ENCODE measurements around the gene VMP1. TPM values are rescaled to one million over a fixed set of nuclear protein-coding genes. Genes with fewer than 3 reads are reported as not detected.

VMP1 gene
- total and polyA plus RNA-seq, 2 experiments from 2014 or later = 134 to 216 TPM

DNA sequence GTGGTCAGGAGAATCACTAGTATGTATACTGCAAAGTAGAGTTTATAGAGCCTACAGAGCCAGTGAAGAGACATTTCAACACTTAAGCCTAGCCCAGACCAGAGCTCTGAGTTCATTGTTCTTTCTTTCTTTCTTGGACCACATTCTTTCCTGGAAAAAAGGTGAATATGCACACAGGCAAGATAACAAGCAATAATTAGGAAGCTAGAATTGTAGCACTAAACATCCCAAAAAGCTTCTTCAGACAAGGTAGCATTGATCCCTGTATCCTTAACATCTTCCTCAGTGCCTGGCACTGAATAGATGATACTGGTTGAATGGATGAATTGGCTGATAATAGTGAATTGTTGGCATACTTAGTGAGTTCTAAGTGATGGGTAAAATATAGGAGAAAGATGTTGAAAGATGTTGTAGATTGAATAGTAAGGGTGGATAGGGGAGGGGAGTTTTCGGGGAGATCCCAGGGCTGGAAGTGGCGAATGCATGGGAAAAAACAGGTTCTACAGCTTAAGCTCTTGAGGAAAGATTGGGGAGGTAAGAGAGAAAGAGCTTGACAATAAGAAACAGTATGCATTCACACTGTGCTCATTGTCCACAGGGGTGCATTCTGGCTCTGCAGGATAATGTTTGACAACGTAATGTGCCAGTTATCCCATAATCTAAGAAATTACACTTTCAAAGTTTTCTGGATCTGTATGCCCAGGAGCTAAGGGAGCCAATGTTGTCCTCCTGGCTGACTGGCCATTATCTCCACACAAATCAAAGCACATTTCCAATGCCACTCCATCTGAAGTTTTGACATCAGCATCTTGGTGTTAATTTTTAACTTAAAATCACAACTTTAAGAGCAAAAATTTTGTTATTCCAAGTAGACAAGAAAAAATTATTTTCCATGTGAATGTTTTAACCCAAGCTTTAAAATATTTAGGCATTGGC, 149.7 kb downstream of the VMP1 start:
- WGBS, 2 experiments (ENCODE audit: low coverage in 1 of 2, low lambda C conversion rate in 2 of 2, missing lambda C conversion rate in 2 of 2) = 87 to 91% methylated on average over 3 of the region's 3 CpGs
- peaks cover 29% of the 10 kb centered on the region for H3K4me1 ChIP-seq (ENCODE audit: insufficient read depth)
- H3K4me3 ChIP-seq = no peak overlapping the region
- DNase-seq = no peak
- in situ Hi-C loops (cut with MboI) = no loop called here
- no peaks in the 10 kb centered on the region for H3K9me2 ChIP-seq (ENCODE audit: insufficient read depth)
- H4K20me1 ChIP-seq (ENCODE audit: insufficient read depth) = no peaks in the 10 kb centered on the region
- H3K36me3 ChIP-seq (ENCODE audit: low read depth) = no peaks in the 10 kb centered on the region
- H3K9ac ChIP-seq = no peak overlapping the region
- no peaks in the 10 kb centered on the region for H3K27me3 ChIP-seq (replicated peaks; ENCODE audit: insufficient read depth)
- no peaks in the 10 kb centered on the region for H3K9me3 ChIP-seq (ENCODE audit: low read depth)
- no peak overlapping the region for H3K4me2 ChIP-seq (ENCODE audit: unreplicated experiment)
- H3K27ac ChIP-seq = no peak overlapping the region
- peaks cover 23% of the 10 kb centered on the region for H3F3A ChIP-seq (ENCODE audit: insufficient read depth)
- H2AFZ ChIP-seq = no peak overlapping the region
- TF ChIP-seq EZH2 (IDR thresholded peaks at IDR 0.05; ENCODE audit: insufficient read depth, poor library complexity, severe bottlenecking) (no peak), EZH2phosphoT487 (IDR thresholded peaks at IDR 0.05; ENCODE audit: insufficient read depth, low read depth) (no peak)
- no peaks in the 10 kb centered on the region for H3K79me2 ChIP-seq (ENCODE audit: insufficient read depth)

DNA sequence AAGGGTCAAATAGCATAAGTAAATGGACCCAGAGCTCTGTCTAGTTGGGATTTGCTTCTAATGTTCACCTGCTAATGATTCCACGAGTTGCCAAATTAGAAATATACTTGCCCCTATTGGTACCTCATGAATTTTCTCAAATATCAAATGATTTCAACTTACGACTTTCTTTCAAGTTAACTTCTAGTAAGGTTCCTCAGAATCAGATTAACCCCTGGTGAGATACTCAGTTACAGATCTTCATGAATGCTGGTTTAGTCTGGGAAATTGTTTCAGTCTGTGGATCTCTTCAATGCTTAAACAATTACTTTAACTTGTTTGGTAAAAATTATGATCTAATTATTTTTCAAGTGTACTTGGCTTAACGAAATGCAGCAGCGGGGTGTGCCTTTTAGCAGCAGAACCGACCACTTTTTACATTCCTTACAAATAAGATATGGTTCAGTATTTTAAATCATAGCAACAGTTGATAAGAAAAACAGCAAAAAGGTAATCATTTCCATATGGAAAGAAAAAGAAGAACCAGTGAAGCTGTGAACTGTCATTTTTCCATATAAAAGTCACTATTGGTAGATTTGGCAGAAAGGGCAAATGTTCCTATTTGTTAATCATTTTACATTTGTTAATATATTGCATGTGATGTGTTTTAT, 150.8 kb downstream of the VMP1 start:
- H3K9me2 ChIP-seq (ENCODE audit: insufficient read depth) = no peaks in the 10 kb centered on the region
- H3K9ac ChIP-seq = peak overlapping the region; percentile 47
- H3F3A ChIP-seq (ENCODE audit: insufficient read depth) = peaks cover 11% of the 10 kb centered on the region
- no peak for TF ChIP-seq EZH2 (IDR thresholded peaks at IDR 0.05; ENCODE audit: insufficient read depth, poor library complexity, severe bottlenecking)
- H3K4me2 ChIP-seq (ENCODE audit: unreplicated experiment) = no peak overlapping the region
- H3K79me2 ChIP-seq (ENCODE audit: insufficient read depth) = no peaks in the 10 kb centered on the region
- no peaks in the 10 kb centered on the region for H3K36me3 ChIP-seq (ENCODE audit: low read depth)
- H4K20me1 ChIP-seq (ENCODE audit: insufficient read depth) = no peaks in the 10 kb centered on the region
- in situ Hi-C loops (cut with MboI) = no loop called here
- 38 to 39% methylated on average over 5 of the region's 5 CpGs for WGBS, 2 experiments (ENCODE audit: low coverage in 1 of 2, low lambda C conversion rate in 2 of 2, missing lambda C conversion rate in 2 of 2)
- H3K27me3 ChIP-seq (replicated peaks; ENCODE audit: insufficient read depth) = no peaks in the 10 kb centered on the region
- H3K9me3 ChIP-seq (ENCODE audit: low read depth) = no peaks in the 10 kb centered on the region
- no peak overlapping the region for H3K4me3 ChIP-seq
- H3K27ac ChIP-seq = peak overlapping the region; percentile 8; the same call in 1 of the 2 replicates
- H2AFZ ChIP-seq = peak overlapping the region; percentile 34; the same call in 1 of the 2 replicates
- peaks cover 17% of the 10 kb centered on the region for H3K4me1 ChIP-seq (ENCODE audit: insufficient read depth)
- peak; percentile 27 for DNase-seq

DNA sequence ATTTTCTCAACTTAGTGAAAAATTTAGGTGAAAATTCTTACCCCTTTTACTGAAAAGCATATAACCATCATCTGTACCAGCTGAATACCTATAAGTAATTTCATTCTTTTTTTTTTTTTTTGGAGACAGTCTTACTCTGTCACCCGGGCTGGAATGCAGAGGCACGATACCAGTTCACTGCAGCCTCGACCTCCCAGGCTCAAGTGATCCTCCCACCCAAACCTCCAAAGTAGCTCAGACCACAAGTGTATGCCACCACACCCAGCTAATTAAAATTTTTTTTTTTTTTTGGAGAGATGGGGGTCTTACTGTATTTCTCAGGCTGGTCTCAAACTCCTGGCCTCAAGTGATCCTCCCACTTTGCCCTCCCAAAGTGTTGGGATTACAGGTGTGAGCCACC, 151.5 kb downstream of the VMP1 start:
- Histone ChIP-seq H3K9ac (peak overlapping the region; percentile 47), H4K20me1 (ENCODE audit: insufficient read depth) (no peaks in the 10 kb centered on the region), H3F3A (ENCODE audit: insufficient read depth) (peaks cover 9% of the 10 kb centered on the region; the same call in 1 of the 2 replicates), H3K4me2 (ENCODE audit: unreplicated experiment) (no peak overlapping the region), H3K36me3 (ENCODE audit: low read depth) (no peaks in the 10 kb centered on the region), H2AFZ (0 out of 2 replicates have a peak overlapping the region, but pooled peaks have one; percentile 34), H3K9me2 (ENCODE audit: insufficient read depth) (no peaks in the 10 kb centered on the region), H3K4me1 (ENCODE audit: insufficient read depth) (peaks cover 12% of the 10 kb centered on the region), H3K27ac (0 out of 2 replicates have a peak overlapping the region, but pooled peaks have one; percentile 8), H3K9me3 (ENCODE audit: low read depth) (no peaks in the 10 kb centered on the region), H3K4me3 (no peak overlapping the region), H3K27me3 (replicated peaks; ENCODE audit: insufficient read depth) (no peaks in the 10 kb centered on the region), H3K79me2 (ENCODE audit: insufficient read depth) (no peaks in the 10 kb centered on the region)
- TF ChIP-seq EZH2 (IDR thresholded peaks at IDR 0.05; ENCODE audit: insufficient read depth, poor library complexity, severe bottlenecking) (no peak), EZH2phosphoT487 (IDR thresholded peaks at IDR 0.05; ENCODE audit: insufficient read depth, low read depth) (no peak)
- WGBS, 2 experiments (ENCODE audit: low coverage in 1 of 2, low lambda C conversion rate in 2 of 2, missing lambda C conversion rate in 2 of 2) = 13 to 22% methylated on average over 3 of the region's 3 CpGs
- DNase-seq = no peak
- in situ Hi-C loops (cut with MboI) = no loop called here

DNA sequence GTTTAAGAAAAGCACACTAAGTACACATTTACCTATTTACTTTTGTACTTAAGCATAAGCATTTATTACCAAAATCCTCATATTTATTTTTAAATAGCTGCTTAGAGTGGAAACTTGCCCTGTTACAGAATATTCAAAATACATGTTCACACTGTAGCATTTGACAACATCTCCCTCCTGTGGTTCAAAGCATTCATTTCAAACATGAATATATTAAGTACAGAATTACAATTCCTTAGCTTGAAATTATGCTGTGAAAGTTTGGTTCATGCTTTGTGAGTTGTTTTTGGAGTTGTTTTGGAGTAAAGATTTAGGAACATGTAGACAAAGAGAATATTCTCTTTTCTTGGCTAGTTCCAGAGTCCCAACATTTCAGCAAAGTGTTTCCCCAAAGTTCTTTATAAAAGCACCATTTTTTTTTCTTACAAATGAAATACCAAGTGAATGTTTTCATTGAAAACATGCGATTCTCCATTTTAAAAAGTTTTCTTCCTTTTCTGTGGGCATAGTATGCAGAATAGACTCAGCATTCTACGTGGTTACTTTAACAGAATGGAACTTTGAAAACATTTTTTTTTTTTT, 152.1 kb downstream of the VMP1 start:
- DNase-seq = peak; percentile 79
- no peak overlapping the region for H3K4me2 ChIP-seq (ENCODE audit: unreplicated experiment)
- peak overlapping the region; percentile 47; the same call in 1 of the 2 replicates for H3K9ac ChIP-seq
- no peaks in the 10 kb centered on the region for H3K9me3 ChIP-seq (ENCODE audit: low read depth)
- peaks cover 12% of the 10 kb centered on the region for H3K4me1 ChIP-seq (ENCODE audit: insufficient read depth)
- H4K20me1 ChIP-seq (ENCODE audit: insufficient read depth) = no peaks in the 10 kb centered on the region
- H3K9me2 ChIP-seq (ENCODE audit: insufficient read depth) = no peaks in the 10 kb centered on the region
- no peaks in the 10 kb centered on the region for H3K79me2 ChIP-seq (ENCODE audit: insufficient read depth)
- peak overlapping the region; percentile 40; the same call in 1 of the 2 replicates for H2AFZ ChIP-seq
- in situ Hi-C loops (cut with MboI) = no loop called here
- H3F3A ChIP-seq (ENCODE audit: insufficient read depth) = peaks cover 9% of the 10 kb centered on the region; the same call in 1 of the 2 replicates
- TF ChIP-seq EZH2phosphoT487 (IDR thresholded peaks at IDR 0.05; ENCODE audit: insufficient read depth, low read depth) = no peak
- no peak for TF ChIP-seq EZH2 (IDR thresholded peaks at IDR 0.05; ENCODE audit: insufficient read depth, poor library complexity, severe bottlenecking)
- no peak overlapping the region for H3K4me3 ChIP-seq
- no peaks in the 10 kb centered on the region for H3K27me3 ChIP-seq (replicated peaks; ENCODE audit: insufficient read depth)
- no peak overlapping the region for H3K27ac ChIP-seq
- 75 to 81% methylated on average over 2 of the region's 2 CpGs for WGBS, 2 experiments (ENCODE audit: low coverage in 1 of 2, low lambda C conversion rate in 2 of 2, missing lambda C conversion rate in 2 of 2)
- no peaks in the 10 kb centered on the region for H3K36me3 ChIP-seq (ENCODE audit: low read depth)
